Stimulated activated naive B cell treated with anti-CD40 and anti-IgM and Interleukin-4, amounts not matched to agents 10 μg/mL and 1 μg/mL and 100 μg/mL, for 72 hours (primary cell): ENCODE results near the gene NPIPA2.
"Not testable (repeated sequence)": the region's sequence is repeated elsewhere in the genome, so short reads cannot be mapped to it uniquely, and the experiment has no call there.

Experiments used
- ATAC-seq, 2 donors: fragments of 150-1000 bp; cut with Tn5 transposase; replicated peaks; 2 replicates each; pipeline ENCODE4 v1.10.0; 2021; ENCODE audit warnings: moderate library complexity in 1 of 2
- DNase-seq: peaks from one replicate; pipeline ENCODE4 v3.0.0; 2021
- H3K27ac Mint-ChIP-seq: one replicate; pipeline ENCODE4 v1.8.0; 2022; ENCODE audit warnings: mild to moderate bottlenecking, mixed read lengths
- H3K27me3 Mint-ChIP-seq, 2 donors: one replicate each; pipeline ENCODE4 v1.8.0; 2022; ENCODE audit warnings: mixed read lengths in 2 of 2
- H3K36me3 Mint-ChIP-seq, 2 donors: one replicate each; pipeline ENCODE4 v1.8.0; 2022; ENCODE audit warnings: mixed read lengths in 2 of 2, mild to moderate bottlenecking in 1 of 2
- H3K4me1 Mint-ChIP-seq, 2 donors: one replicate each; pipeline ENCODE4 v1.8.0; 2022; ENCODE audit warnings: mixed read lengths in 2 of 2, mild to moderate bottlenecking in 1 of 2
- H3K4me3 Mint-ChIP-seq, 2 donors: one replicate each; pipeline ENCODE4 v1.8.0; 2022; ENCODE audit warnings: mild to moderate bottlenecking in 2 of 2, mixed read lengths in 2 of 2, moderate library complexity in 1 of 2
- H3K9me3 Mint-ChIP-seq, 2 donors: one replicate each; pipeline ENCODE4 v1.8.0; 2022; ENCODE audit warnings: mixed read lengths in 2 of 2, mild to moderate bottlenecking in 1 of 2

Gene NPIPA2

GRCh38 chr16:14742273-14743128 is at the start of gene NPIPA2:
NPIPA2 (plus strand) TSS chr16:14742533; CDS start chr16:14748066, 5,533 bp downstream.
- ATAC-seq, result peak; percentile 99
- H3K27ac Mint-ChIP-seq, H3K4me3 Mint-ChIP-seq, DNase-seq, H3K4me1 Mint-ChIP-seq, H3K36me3 Mint-ChIP-seq, H3K9me3 Mint-ChIP-seq, H3K27me3 Mint-ChIP-seq: not testable (repeated sequence)

GRCh38 chr16:14694129-14694528 is 48.2 kb upstream of the NPIPA2 start, which contains the start of gene PLA2G10:
PLA2G10 (minus strand) TSS chr16:14694308; CDS start chr16:14694229, 79 bp downstream.
- H3K36me3 Mint-ChIP-seq, H3K27me3 Mint-ChIP-seq, H3K9me3 Mint-ChIP-seq, H3K4me1 Mint-ChIP-seq, DNase-seq, H3K4me3 Mint-ChIP-seq, H3K27ac Mint-ChIP-seq, ATAC-seq: not testable (repeated sequence)

- not testable (repeated sequence) for H3K27ac Mint-ChIP-seq, H3K4me1 Mint-ChIP-seq, H3K9me3 Mint-ChIP-seq, H3K27me3 Mint-ChIP-seq, H3K4me3 Mint-ChIP-seq, H3K36me3 Mint-ChIP-seq, DNase-seq, ATAC-seq
Measured at GRCh38 chr16:14701859-14702258, 40.5 kb upstream of the NPIPA2 start.

- H3K9me3 Mint-ChIP-seq, DNase-seq, H3K4me1 Mint-ChIP-seq, H3K4me3 Mint-ChIP-seq, H3K27ac Mint-ChIP-seq, H3K36me3 Mint-ChIP-seq, H3K27me3 Mint-ChIP-seq: not testable (repeated sequence)
- ATAC-seq, result peak in 1 of 2 donors; percentile 6
Measured at GRCh38 chr16:14702672-14703071, 39.7 kb upstream of the NPIPA2 start.

GRCh38 chr16:14703156-14704011 is 38.9 kb upstream of the NPIPA2 start, which contains the start of gene NPIPA3:
NPIPA3 (plus strand) TSS chr16:14703411; CDS start chr16:14708944, 5,533 bp downstream.
- not testable (repeated sequence) for H3K9me3 Mint-ChIP-seq, H3K36me3 Mint-ChIP-seq, H3K27ac Mint-ChIP-seq, DNase-seq, H3K4me3 Mint-ChIP-seq, H3K4me1 Mint-ChIP-seq, H3K27me3 Mint-ChIP-seq
- peak; percentile 100 for ATAC-seq

GRCh38 chr16:14733233-14733632 is 9.1 kb upstream of the NPIPA2 start:
- H3K4me1 Mint-ChIP-seq, DNase-seq, H3K36me3 Mint-ChIP-seq, H3K4me3 Mint-ChIP-seq, H3K9me3 Mint-ChIP-seq, ATAC-seq, H3K27ac Mint-ChIP-seq, H3K27me3 Mint-ChIP-seq: not testable (repeated sequence)

- not testable (repeated sequence) for H3K4me1 Mint-ChIP-seq, DNase-seq, ATAC-seq, H3K36me3 Mint-ChIP-seq, H3K27me3 Mint-ChIP-seq, H3K27ac Mint-ChIP-seq, H3K9me3 Mint-ChIP-seq, H3K4me3 Mint-ChIP-seq
Measured at GRCh38 chr16:14740832-14741385, 1.4 kb upstream of the NPIPA2 start.

- H3K4me1 Mint-ChIP-seq, H3K4me3 Mint-ChIP-seq, H3K36me3 Mint-ChIP-seq, ATAC-seq, DNase-seq, H3K27me3 Mint-ChIP-seq, H3K9me3 Mint-ChIP-seq, H3K27ac Mint-ChIP-seq: not testable (repeated sequence)
Measured at GRCh38 chr16:14741794-14742193, 539 bp upstream of the NPIPA2 start.

- H3K4me3 Mint-ChIP-seq, H3K9me3 Mint-ChIP-seq, ATAC-seq, H3K36me3 Mint-ChIP-seq, H3K4me1 Mint-ChIP-seq, DNase-seq, H3K27me3 Mint-ChIP-seq, H3K27ac Mint-ChIP-seq: not testable (repeated sequence)
Measured at GRCh38 chr16:14773654-14774053, 31.3 kb downstream of the NPIPA2 start.

GRCh38 chr16:14775624-14776023 is 33.3 kb downstream of the NPIPA2 start:
- not testable (repeated sequence) for H3K4me3 Mint-ChIP-seq, H3K27ac Mint-ChIP-seq, H3K9me3 Mint-ChIP-seq, H3K36me3 Mint-ChIP-seq, DNase-seq, ATAC-seq, H3K4me1 Mint-ChIP-seq, H3K27me3 Mint-ChIP-seq

- not testable (repeated sequence) for DNase-seq, H3K27ac Mint-ChIP-seq, ATAC-seq, H3K4me3 Mint-ChIP-seq, H3K27me3 Mint-ChIP-seq, H3K36me3 Mint-ChIP-seq, H3K4me1 Mint-ChIP-seq, H3K9me3 Mint-ChIP-seq
Measured at GRCh38 chr16:14776763-14777162, 34.4 kb downstream of the NPIPA2 start.

GRCh38 chr16:14779368-14779877 is 37.1 kb downstream of the NPIPA2 start:
- H3K27ac Mint-ChIP-seq, DNase-seq, ATAC-seq, H3K4me1 Mint-ChIP-seq, H3K4me3 Mint-ChIP-seq, H3K9me3 Mint-ChIP-seq, H3K27me3 Mint-ChIP-seq, H3K36me3 Mint-ChIP-seq: not testable (repeated sequence)

- H3K4me3 Mint-ChIP-seq, H3K36me3 Mint-ChIP-seq, H3K9me3 Mint-ChIP-seq, H3K27me3 Mint-ChIP-seq, H3K4me1 Mint-ChIP-seq, ATAC-seq, DNase-seq, H3K27ac Mint-ChIP-seq: not testable (repeated sequence)
Measured at GRCh38 chr16:14786180-14786579, 43.8 kb downstream of the NPIPA2 start.

GRCh38 chr16:14789577-14789976 is 47.2 kb downstream of the NPIPA2 start:
- H3K36me3 Mint-ChIP-seq, H3K9me3 Mint-ChIP-seq, DNase-seq, H3K27me3 Mint-ChIP-seq, H3K4me1 Mint-ChIP-seq, H3K4me3 Mint-ChIP-seq, ATAC-seq, H3K27ac Mint-ChIP-seq: not testable (repeated sequence)
